GM15510 (cell line): ENCODE data around the gene HOATZ.

Experiments
- POLR2A ChIP-seq: IDR thresholded peaks from 3 replicates; pipeline ENCODE4 v1.6.1; 2011; ENCODE audit warnings: borderline replicate concordance; ENCODE audit not compliant: insufficient read length; ENCODE audit errors: extremely low read depth

HOATZ gene

GRCh38 chr11:111581341-111581740, 66.8 kb downstream of the HOATZ start:
- TF ChIP-seq POLR2A: no peak

DNA sequence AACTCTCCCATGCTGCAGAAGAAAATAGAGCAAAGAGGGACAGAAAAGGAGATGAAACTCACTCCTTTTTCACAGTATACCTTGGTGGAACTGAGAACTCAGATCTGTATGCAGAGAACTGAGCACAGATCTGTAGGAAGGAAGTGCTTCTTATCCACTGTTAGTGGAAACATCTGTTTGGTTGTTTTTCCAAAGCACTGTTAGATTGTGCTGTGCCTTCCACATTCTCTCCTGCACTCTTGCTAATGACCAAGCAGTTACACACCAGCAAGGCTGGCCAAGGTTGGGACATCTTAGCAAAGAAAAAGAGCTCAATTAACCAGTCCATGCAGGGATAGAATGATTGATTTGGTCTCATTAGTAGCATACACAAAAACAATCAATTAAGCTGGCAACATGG, 67.6 kb downstream of the HOATZ start:
- TF ChIP-seq POLR2A: no peak

DNA sequence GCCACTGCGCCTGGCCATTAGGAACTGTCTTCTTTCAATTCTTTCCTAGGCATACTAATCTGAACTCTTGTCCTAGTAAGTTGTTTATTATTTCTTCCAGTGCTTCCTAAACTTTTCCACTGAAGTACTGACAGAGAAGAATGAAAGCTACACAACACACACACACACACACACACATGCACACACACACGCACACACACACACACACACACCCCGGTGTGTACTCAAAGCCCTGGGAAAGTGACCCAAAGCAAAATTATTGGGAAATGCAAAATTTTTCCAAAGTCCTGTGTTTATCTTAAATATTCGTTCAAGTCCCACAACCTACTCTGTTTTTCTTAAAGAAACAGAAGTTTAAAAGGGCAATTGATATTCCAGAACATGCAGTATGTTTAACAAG, 68.3 kb downstream of the HOATZ start:
- no peak for TF ChIP-seq POLR2A

- no peak for TF ChIP-seq POLR2A
These were observed 70.8 kb downstream of the HOATZ start for GRCh38 chr11:111585371-111585770.

- no peak for TF ChIP-seq POLR2A
These were observed 71.8 kb downstream of the HOATZ start for GRCh38 chr11:111586388-111586831.
